HG03521 (cell line): ENCODE measurements around the gene GSTA5.
"Not testable (repeated sequence)": the region's sequence is repeated elsewhere in the genome, so short reads cannot be mapped to it uniquely, and the experiment has no call there.

Source experiments
- ATAC-seq: cut with Tn5 transposase; IDR thresholded peaks from one replicate; pipeline ENCODE4 v1.9.1; 2021; ENCODE audit warnings: mild to moderate bottlenecking, moderate library complexity; ENCODE audit not compliant: unreplicated experiment

The GSTA5 gene

GRCh38 chr6:52839124-52840055 lies 1.2 kb downstream of the GSTA5 start:
- peak; percentile 62 for ATAC-seq

DNA sequence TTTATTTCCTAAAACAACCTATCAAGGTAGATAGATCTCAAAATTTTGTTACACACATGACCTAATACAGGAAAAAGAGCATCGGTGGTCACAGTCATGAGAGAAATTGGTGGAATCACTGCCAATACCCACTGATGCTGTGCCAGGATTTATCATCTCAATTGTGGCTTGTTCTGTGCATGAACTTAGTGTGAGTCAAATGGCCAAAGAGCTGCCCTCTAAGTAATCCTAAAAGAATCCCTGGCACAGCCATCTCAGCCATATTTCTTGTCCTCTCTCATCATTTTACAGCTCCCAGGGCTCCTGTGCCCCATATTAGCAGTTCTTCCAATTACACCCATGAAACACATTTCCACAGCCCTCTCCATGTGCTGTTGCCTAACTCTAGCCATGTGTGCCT lies 6.1 kb downstream of the GSTA5 start:
- no peak for ATAC-seq

DNA sequence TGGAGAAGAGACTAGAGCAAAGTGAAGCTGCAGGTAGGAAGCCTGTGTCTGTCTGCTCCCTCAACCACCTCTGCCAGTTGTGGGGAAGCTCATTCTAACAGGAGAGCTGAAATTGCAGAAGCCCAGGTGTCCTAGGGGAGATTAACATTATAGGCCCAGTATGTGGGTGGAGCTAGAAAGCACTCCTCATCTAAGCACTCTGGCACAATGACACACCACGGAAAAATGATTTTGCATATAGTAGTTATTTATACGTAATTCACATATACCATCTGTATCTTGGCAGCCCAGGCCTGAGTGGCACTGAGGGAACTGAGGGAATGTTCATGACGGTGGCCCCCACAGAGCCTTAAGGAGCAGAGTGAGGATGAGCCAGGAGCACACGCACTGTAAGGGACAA lies 9.7 kb downstream of the GSTA5 start:
- not testable (repeated sequence) for ATAC-seq

- no peak for ATAC-seq
These were observed 11.4 kb downstream of the GSTA5 start for GRCh38 chr6:52829046-52829817.

GRCh38 chr6:52828621-52829020 lies 12.0 kb downstream of the GSTA5 start:
- not testable (repeated sequence) for ATAC-seq

DNA sequence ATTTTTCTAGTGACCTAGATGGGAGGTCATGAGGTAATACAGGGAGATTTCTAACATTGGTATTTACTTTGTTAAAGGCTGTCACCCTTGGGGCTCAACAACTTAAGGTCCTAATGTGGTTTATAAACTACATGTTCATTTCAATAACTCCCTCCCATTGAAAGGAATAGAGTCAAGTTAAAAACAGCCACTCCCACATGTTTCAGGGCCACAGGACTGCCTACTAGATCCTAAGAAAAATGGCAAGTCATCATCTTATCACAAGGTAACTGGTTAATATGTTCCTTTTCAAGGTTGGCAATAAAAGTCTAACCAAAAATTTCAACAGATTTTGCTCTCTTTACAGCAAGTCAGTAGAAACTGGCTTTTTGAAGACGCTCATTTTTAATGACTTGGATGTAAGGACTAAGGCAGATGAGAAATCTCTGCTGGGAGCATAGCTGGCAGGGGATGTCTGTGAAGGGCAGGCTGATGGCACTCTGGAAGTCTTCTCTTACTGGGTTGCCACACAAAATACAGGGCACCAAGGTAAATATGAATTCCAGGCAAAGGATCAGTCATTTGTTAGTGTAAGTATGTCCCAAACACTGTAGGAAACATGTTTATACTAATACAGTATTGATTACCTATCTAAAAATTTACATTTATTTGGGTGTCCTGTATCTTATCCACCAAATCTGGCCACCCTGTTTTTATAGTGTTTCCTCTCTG lies 13.4 kb downstream of the GSTA5 start:
- ATAC-seq = not testable (repeated sequence)

- no peak for ATAC-seq
These were observed 14.1 kb downstream of the GSTA5 start for GRCh38 chr6:52826513-52826912.

- not testable (repeated sequence) for ATAC-seq
These were observed 14.6 kb downstream of the GSTA5 start for GRCh38 chr6:52825900-52826459.

GRCh38 chr6:52825270-52825793 lies 15.3 kb downstream of the GSTA5 start:
- ATAC-seq = not testable (repeated sequence)

DNA sequence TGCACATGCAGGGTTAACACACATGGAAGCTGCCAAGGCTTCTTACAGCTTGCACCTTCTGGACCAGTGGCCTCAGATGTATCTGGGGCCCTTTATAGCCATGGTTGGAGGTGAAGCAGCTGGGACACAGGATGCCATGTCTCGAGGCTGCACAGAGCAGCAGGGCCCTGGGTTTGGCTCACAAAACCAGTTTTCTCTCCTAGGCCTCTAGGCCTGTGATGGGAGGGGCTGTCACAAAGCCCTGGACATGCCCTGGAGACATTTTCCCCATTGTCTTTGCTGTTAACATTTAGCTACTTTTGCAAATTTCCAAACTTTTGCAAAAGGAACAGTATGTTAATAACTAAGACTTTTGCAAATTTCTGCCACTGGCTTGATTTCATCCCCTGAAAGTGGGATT lies 18.8 kb downstream of the GSTA5 start:
- no peak for ATAC-seq

DNA sequence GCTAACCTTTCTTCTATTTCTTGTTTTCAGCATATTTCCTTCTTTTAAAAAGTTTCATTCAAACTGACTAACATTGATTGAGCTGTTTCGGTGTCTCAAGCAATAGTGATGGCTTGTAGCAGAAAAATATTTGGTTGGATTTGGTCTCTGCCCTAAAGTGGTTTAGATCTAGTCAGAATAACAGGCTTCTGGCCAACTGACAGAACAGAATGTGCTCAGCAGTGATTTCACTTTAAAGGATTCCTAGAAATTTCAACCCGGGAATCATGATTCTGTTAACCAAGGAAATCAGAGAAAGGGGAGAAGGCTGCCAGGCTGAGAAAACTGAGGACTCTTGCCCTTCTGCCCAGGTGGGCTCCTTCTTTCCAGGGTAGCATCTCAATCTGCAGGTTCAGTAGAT lies 20.4 kb downstream of the GSTA5 start:
- no peak for ATAC-seq

GRCh38 chr6:52815167-52816092 lies 25.2 kb downstream of the GSTA5 start:
- ATAC-seq = no peak

- ATAC-seq = not testable (repeated sequence)
These were observed 26.1 kb downstream of the GSTA5 start for GRCh38 chr6:52814545-52814944.

- ATAC-seq = not testable (repeated sequence)
These were observed 30.8 kb downstream of the GSTA5 start for GRCh38 chr6:52809777-52810176.

- no peak for ATAC-seq
These were observed 32.0 kb downstream of the GSTA5 start for GRCh38 chr6:52808660-52809059.

GRCh38 chr6:52803668-52804255 lies 36.9 kb downstream of the GSTA5 start, which contains the start of gene GSTA1:
Gene GSTA1, minus strand, starts transcription at chr6:52803816. Its CDS starts 4,549 bp downstream, at chr6:52799267.
- not testable (repeated sequence) for ATAC-seq

DNA sequence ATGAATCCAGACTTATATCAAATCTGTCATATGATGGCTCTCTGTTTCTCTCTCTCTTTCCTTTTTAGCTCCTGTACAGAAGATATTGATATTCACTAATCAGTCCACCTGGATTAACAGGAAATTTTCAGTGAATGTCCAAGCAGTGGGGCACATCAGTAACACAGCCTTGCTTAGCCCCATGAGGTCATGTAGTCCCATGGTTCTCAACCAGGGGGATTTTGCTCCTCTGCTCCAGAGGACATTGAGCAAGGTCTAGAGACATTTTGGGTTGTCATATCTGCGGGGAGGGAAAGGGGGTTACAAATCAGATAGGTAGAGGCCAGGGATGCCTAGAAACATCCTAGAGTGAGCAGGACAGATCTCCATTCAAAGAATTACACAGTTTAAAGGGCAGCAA lies 37.8 kb downstream of the GSTA5 start:
- no peak for ATAC-seq

- ATAC-seq = no peak
These were observed 39.3 kb downstream of the GSTA5 start for GRCh38 chr6:52801188-52801841.
